Hepatocyte (in vitro differentiated cells): ENCODE results near the gene SGPL1. TPM values are rescaled to one million over a fixed set of nuclear protein-coding genes. Genes with fewer than 3 reads are reported as not detected.
"Not testable (repeated sequence)": the region's sequence is repeated elsewhere in the genome, so short reads cannot be mapped to it uniquely, and the experiment has no call there.

Source experiments
- DNase-seq: peaks from one replicate; pipeline ENCODE4 v3.0.0-alpha.2; 2016; ENCODE audit warnings: low spot score
- H2AFZ ChIP-seq: fragments of 200-600 bp; sonication (generic); 2 replicates; pipeline ENCODE4 v1.6.0; 2016; ENCODE audit warnings: antibody characterized with exemption, mild to moderate bottlenecking
- H3K27ac ChIP-seq: fragments of 200-600 bp; sonication (generic); 2 replicates; pipeline ENCODE4 v1.5.1; 2016; ENCODE audit warnings: mild to moderate bottlenecking
- H3K27me3 ChIP-seq: fragments of 200-600 bp; sonication (generic); 2 replicates; pipeline ENCODE4 v1.6.1; 2016
- H3K36me3 ChIP-seq: fragments of 200-600 bp; sonication (generic); replicated peaks from 2 replicates; pipeline ENCODE4 v1.5.1; 2016; ENCODE audit warnings: low read depth; ENCODE audit not compliant: insufficient read depth
- H3K4me1 ChIP-seq: fragments of 200-600 bp; sonication (generic); 2 replicates; pipeline ENCODE4 v1.5.1; 2016; ENCODE audit warnings: mild to moderate bottlenecking, moderate library complexity; ENCODE audit not compliant: insufficient read depth
- H3K4me2 ChIP-seq: fragments of 200-600 bp; sonication (generic); 2 replicates; pipeline ENCODE4 v1.6.0; 2016
- H3K4me3 ChIP-seq: fragments of 200-600 bp; sonication (generic); 2 replicates; pipeline ENCODE4 v1.5.1; 2016; ENCODE audit warnings: mild to moderate bottlenecking
- H3K79me2 ChIP-seq: fragments of 200-600 bp; sonication (generic); 2 replicates; pipeline ENCODE4 v1.6.0; 2017; ENCODE audit warnings: mild to moderate bottlenecking
- H3K9me2 ChIP-seq: fragments of 200-600 bp; sonication (generic); replicated peaks from 2 replicates; pipeline ENCODE4 v1.6.0; 2017; ENCODE audit warnings: mild to moderate bottlenecking; ENCODE audit not compliant: insufficient read depth
- H3K9me3 ChIP-seq: fragments of 200-600 bp; sonication (generic); 2 replicates; pipeline ENCODE4 v1.5.1; 2016; ENCODE audit warnings: low read depth, mild to moderate bottlenecking
- H4K20me1 ChIP-seq: fragments of 200-600 bp; sonication (generic); 2 replicates; pipeline ENCODE4 v1.6.0; 2016; ENCODE audit warnings: mild to moderate bottlenecking; ENCODE audit not compliant: insufficient read depth, poor library complexity, severe bottlenecking
- EZH2 ChIP-seq: fragments of 200-600 bp; sonication (generic); IDR thresholded peaks from 2 replicates; pipeline ENCODE4 v1.6.1; 2016; ENCODE audit warnings: antibody characterized with exemption, mild to moderate bottlenecking, borderline replicate concordance
- EZH2phosphoT487 ChIP-seq: fragments of 200-600 bp; sonication (generic); IDR thresholded peaks from one replicate; pipeline ENCODE4 v1.6.1; 2018; ENCODE audit warnings: antibody characterized with exemption, mild to moderate bottlenecking, low read depth, moderate library complexity; ENCODE audit not compliant: unreplicated experiment, severe bottlenecking
- WGBS: methylation state at CpG from one replicate; pipeline ENCODE4 v1.1.6; 2016; ENCODE audit warnings: low lambda C conversion rate; ENCODE audit errors: missing lambda C conversion rate; 5-methylcytosine and 5-hydroxymethylcytosine counted together
- polyA plus RNA-seq: library from polyadenylated mRNA; unstranded; fragments of >200 nt; fragmentation: Nextera tagmentation; extraction: Ambion mirVana; gene quantifications from 2 replicates; pipeline ENCODE4 v1.2.1, GENCODE V29; 2016
- total RNA-seq: library from RNA; depleted of rRNA; stranded (reverse); fragments of >200 nt; gene quantifications from 2 replicates; pipeline ENCODE4 v1.2.3, GENCODE V29; 2014
- TF ChIP-seq, protein P1 (sequence below): fragments of 200-600 bp; sonication (generic); IDR thresholded peaks from 2 replicates; pipeline ENCODE4 v1.5.1; 2016; ENCODE audit warnings: antibody characterized with exemption, mild to moderate bottlenecking; ENCODE audit not compliant: poor library complexity

SGPL1 gene, protein sequence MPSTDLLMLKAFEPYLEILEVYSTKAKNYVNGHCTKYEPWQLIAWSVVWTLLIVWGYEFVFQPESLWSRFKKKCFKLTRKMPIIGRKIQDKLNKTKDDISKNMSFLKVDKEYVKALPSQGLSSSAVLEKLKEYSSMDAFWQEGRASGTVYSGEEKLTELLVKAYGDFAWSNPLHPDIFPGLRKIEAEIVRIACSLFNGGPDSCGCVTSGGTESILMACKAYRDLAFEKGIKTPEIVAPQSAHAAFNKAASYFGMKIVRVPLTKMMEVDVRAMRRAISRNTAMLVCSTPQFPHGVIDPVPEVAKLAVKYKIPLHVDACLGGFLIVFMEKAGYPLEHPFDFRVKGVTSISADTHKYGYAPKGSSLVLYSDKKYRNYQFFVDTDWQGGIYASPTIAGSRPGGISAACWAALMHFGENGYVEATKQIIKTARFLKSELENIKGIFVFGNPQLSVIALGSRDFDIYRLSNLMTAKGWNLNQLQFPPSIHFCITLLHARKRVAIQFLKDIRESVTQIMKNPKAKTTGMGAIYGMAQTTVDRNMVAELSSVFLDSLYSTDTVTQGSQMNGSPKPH
- total RNA-seq = 36.8 and 43.5 TPM in 2 replicates
- polyA plus RNA-seq = 19.7 and 20.2 TPM in 2 replicates

DNA sequence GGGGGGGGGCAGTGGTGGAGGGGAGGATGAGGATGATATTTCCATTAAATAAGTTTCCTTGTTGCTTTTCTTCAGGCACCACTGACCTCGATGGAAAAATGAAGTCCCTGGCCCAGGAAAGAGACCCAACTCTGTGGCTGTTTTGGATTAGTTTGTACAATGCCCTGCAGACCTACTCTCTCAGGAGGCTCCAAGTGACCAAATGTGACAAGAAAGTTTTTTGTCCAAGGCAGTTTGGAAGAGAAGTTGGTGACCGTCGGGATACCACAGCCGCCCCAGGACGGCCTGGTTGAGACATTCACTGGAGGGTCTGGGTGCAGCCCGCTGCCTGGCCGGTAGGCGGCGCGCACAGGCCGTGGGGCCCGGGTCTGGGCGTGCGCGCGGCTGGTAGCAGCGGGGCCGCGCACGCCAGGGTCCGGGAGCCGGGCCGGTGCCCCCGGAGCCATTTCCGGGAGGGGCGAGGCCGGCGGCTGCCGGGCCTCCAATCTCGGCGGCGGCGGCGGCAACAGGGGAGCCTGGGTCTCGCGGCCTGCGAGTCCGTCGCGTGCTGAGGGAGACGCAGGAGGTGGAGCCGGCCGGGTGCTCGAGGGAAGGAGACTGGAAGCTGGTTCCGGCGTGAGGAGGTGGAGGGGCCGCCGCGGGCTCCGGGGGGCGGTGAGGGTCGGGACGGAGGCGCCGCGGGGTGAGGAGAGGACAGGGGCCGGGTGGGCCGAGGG is at the start of gene SGPL1:
Gene SGPL1, plus strand, starts transcription at position 445 of the 716 bp plus-strand sequence. CDS start 906 bp downstream, outside the sequence.
- peaks cover 11% of the 10 kb centered on the region for H3K4me1 ChIP-seq
- TF ChIP-seq EZH2 = no peak
- no peak for TF ChIP-seq EZH2phosphoT487
- TF ChIP-seq, protein P1, sequence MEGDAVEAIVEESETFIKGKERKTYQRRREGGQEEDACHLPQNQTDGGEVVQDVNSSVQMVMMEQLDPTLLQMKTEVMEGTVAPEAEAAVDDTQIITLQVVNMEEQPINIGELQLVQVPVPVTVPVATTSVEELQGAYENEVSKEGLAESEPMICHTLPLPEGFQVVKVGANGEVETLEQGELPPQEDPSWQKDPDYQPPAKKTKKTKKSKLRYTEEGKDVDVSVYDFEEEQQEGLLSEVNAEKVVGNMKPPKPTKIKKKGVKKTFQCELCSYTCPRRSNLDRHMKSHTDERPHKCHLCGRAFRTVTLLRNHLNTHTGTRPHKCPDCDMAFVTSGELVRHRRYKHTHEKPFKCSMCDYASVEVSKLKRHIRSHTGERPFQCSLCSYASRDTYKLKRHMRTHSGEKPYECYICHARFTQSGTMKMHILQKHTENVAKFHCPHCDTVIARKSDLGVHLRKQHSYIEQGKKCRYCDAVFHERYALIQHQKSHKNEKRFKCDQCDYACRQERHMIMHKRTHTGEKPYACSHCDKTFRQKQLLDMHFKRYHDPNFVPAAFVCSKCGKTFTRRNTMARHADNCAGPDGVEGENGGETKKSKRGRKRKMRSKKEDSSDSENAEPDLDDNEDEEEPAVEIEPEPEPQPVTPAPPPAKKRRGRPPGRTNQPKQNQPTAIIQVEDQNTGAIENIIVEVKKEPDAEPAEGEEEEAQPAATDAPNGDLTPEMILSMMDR = peak; percentile 96
- H3K27ac ChIP-seq = peak within 1 kb of the TSS; percentile 98
- peaks cover 38% of the 10 kb centered on the region for H3K79me2 ChIP-seq
- H3K9me3 ChIP-seq = no peaks in the 10 kb centered on the region
- H2AFZ ChIP-seq = peak within 1 kb of the TSS; percentile 87
- H3K4me3 ChIP-seq = peak within 1 kb of the TSS; percentile 77
- no peaks in the 10 kb centered on the region for H3K27me3 ChIP-seq
- peak; percentile 95 for DNase-seq
- WGBS = 5% methylated on average over 43 of the region's 58 CpGs
- no peaks in the 10 kb centered on the region for H3K9me2 ChIP-seq
- no peaks in the 10 kb centered on the region for H4K20me1 ChIP-seq
- peak within 1 kb of the TSS; percentile 77 for H3K4me2 ChIP-seq
- H3K36me3 ChIP-seq = no peaks in the 10 kb centered on the region

DNA sequence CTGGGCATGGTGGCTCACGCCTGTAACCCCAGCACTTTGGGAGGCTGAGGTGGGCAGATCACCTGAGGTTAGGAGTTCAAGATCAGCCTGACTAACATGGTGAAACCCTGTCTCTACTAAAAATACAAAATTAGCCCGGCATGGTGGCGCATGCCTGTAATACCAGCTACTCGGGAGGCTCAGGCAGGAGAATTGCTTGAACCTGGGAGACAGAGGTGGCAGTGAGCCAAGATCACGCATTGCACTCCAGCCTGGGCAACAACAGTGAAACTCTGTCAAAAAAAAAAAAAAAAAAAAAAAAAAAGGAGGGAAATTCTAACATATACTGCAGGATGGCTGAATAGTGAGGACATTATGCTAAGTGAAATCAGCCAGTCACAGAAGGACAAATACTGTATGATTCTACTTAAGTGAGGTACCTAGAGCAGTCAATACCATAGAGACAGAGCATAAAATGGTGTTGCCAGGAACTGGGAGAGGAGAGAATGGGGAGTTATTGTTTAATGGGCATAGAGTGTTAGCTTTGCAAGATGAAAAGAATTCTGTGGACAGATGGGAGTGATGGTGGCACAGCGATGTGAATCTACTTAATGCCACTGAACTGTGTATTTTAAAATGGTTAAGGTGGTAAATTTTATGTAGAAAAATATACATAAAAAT is 47.6 kb upstream of the SGPL1 start:
- H3K9me2 ChIP-seq, H3K4me2 ChIP-seq, H3K9me3 ChIP-seq, H2AFZ ChIP-seq, H3K36me3 ChIP-seq, H3K79me2 ChIP-seq, H3K27me3 ChIP-seq, DNase-seq, H4K20me1 ChIP-seq, H3K4me3 ChIP-seq, H3K4me1 ChIP-seq, H3K27ac ChIP-seq: not testable (repeated sequence)
- WGBS = 78% methylated on average over 6 of the region's 6 CpGs

DNA sequence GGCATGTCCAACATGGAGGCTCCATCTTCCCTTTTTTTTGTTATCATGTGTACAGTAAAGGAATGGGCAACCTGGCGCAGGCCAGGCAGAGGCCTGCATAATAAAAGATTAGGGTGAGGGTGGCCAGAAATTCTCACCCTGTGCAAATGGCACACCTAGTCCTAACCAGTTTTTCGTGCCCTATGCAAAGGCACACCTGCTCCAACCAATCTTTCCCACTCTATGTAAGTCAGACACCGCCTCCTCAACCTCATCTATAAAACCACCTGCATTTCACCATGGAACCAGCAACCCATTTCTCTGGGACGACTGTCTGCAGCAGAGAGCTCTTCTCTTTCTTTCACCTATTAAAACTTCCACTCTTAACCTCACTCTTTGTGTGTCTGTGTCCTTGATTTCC is 46.6 kb upstream of the SGPL1 start:
- no peaks in the 10 kb centered on the region for H3K79me2 ChIP-seq
- H3K4me1 ChIP-seq = no peaks in the 10 kb centered on the region
- WGBS = 93% methylated on average over 4 of the region's 4 CpGs
- no peak overlapping the region for H3K4me2 ChIP-seq
- no peak for DNase-seq
- TF ChIP-seq EZH2 (no peak), EZH2phosphoT487 (no peak)
- TF ChIP-seq, protein P1 = no peak
- no peaks in the 10 kb centered on the region for H3K9me2 ChIP-seq
- H3K27ac ChIP-seq = no peak overlapping the region
- H3K27me3 ChIP-seq = no peaks in the 10 kb centered on the region
- no peaks in the 10 kb centered on the region for H3K9me3 ChIP-seq
- no peak overlapping the region for H3K4me3 ChIP-seq
- no peaks in the 10 kb centered on the region for H3K36me3 ChIP-seq
- no peak overlapping the region for H2AFZ ChIP-seq
- H4K20me1 ChIP-seq = no peaks in the 10 kb centered on the region

DNA sequence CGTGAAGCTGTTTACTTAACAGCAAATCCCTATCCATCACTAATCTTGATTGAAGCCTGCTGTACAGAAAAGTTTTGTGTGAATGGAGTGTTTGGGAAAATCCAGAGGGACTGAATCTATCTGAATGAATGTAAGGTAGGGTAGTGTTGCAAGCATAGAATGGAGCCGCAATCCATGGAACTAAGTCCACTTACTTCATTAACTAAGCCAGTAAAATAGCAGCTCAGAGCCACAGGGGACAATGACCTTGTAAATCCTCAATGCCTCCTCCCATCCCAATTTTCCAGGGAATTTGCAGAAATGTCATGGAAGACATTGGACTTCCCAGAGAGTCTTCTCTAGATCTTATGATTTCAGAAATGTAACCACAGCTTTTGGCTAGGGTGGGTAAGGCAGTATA is 45.7 kb upstream of the SGPL1 start:
- no peak overlapping the region for H3K27ac ChIP-seq
- no peak for DNase-seq
- H3K36me3 ChIP-seq = no peaks in the 10 kb centered on the region
- H4K20me1 ChIP-seq = no peaks in the 10 kb centered on the region
- no peaks in the 10 kb centered on the region for H3K4me1 ChIP-seq
- no peaks in the 10 kb centered on the region for H3K27me3 ChIP-seq
- 53% methylated on average over 2 of the region's 2 CpGs for WGBS
- TF ChIP-seq, protein P1 = no peak
- TF ChIP-seq EZH2 (no peak), EZH2phosphoT487 (no peak)
- H3K4me2 ChIP-seq = no peak overlapping the region
- no peaks in the 10 kb centered on the region for H3K9me2 ChIP-seq
- H3K4me3 ChIP-seq = no peak overlapping the region
- H3K79me2 ChIP-seq = no peaks in the 10 kb centered on the region
- H3K9me3 ChIP-seq = no peaks in the 10 kb centered on the region
- H2AFZ ChIP-seq = no peak overlapping the region

DNA sequence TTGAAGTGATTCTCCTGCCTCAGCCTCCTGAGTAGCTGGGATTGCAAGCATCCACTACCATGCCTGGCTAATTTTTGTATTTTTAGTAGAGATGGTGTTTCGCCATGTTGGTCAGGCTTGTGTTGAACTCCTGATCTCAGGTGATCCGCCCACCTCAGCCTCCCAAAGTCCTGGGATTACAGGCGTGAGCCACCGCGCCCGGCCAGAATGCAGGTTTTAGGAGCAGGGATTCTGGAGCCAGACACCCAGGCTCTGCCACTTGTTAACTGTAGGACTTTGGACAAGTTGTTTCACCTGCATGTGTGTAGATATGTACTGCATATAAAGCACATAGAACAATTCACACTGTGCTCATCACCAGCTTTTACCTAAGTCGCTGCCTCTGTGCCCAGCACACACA is 45.2 kb upstream of the SGPL1 start:
- H3K4me3 ChIP-seq, DNase-seq, H3K9me3 ChIP-seq, H4K20me1 ChIP-seq, H3K27ac ChIP-seq, H3K36me3 ChIP-seq, H3K4me1 ChIP-seq, H3K79me2 ChIP-seq, H2AFZ ChIP-seq, H3K27me3 ChIP-seq, H3K9me2 ChIP-seq, H3K4me2 ChIP-seq: not testable (repeated sequence)
- WGBS = 90% methylated on average over 7 of the region's 7 CpGs
